Tibial nerve (tissue), 4 donors: ENCODE measurements around the gene STAT2.

Source experiments
- CTCF ChIP-seq, 5 experiments: fragments of 200-600 bp in 3 of 5; fragments of 450-650 bp in 2 of 5; sonication (generic) in 3 of 5; IDR thresholded peaks; one replicate each; pipeline ENCODE4 v1.5.1; 2016 to 2019; ENCODE audit warnings: antibody characterized with exemption in 5 of 5, mild to moderate bottlenecking in 3 of 5, moderate library complexity in 2 of 5
- EP300 ChIP-seq, 2 donors: sonication (generic); formaldehyde crosslinking; IDR thresholded peaks; one replicate each; pipeline ENCODE4 v1.6.1; 2017; ENCODE audit warnings: antibody characterized with exemption in 2 of 2, mild to moderate bottlenecking in 1 of 2

- TF ChIP-seq CTCF (IDR thresholded peaks at IDR 0.05) (no peak), EP300 (IDR thresholded peaks at IDR 0.05) (no peak)
Measured at GRCh38 chr12:56300644-56301464, 59.1 kb downstream of the STAT2 start.
